HepG2 (cell line): ENCODE data around the gene C16orf89. TPM values are rescaled to one million over a fixed set of nuclear protein-coding genes. Genes with fewer than 3 reads are reported as not detected.

Experiments
- ARNT ChIP-seq: fragments of 450-650 bp; IDR thresholded peaks from 2 replicates; pipeline ENCODE4 v1.6.1; 2017
- ATF3 ChIP-seq: sonication (generic); formaldehyde crosslinking; IDR thresholded peaks from 2 replicates; pipeline ENCODE4 v1.4.0; 2020; ENCODE audit warnings: missing genetic modification reagents
- CEBPB ChIP-seq: IDR thresholded peaks from 2 replicates; pipeline ENCODE4 v1.6.1; 2011; ENCODE audit warnings: low read depth, low read length, improper control_type of control experiment, borderline replicate concordance
- ERF ChIP-seq: IDR thresholded peaks from 2 replicates; pipeline ENCODE4 v1.6.1; 2018; ENCODE audit warnings: missing biosample characterization, missing genetic modification reagents
- GLMP ChIP-seq: sonication (generic); formaldehyde crosslinking; IDR thresholded peaks from 2 replicates; pipeline ENCODE4 v1.9.0; 2021; ENCODE audit warnings: missing genetic modification reagents, mild to moderate bottlenecking, borderline replicate concordance
- HMG20B ChIP-seq: conservative IDR thresholded peaks from 2 replicates; pipeline ENCODE4 v1.6.1; 2016; ENCODE audit warnings: missing genetic modification reagents, missing compliant biosample characterization
- HMGA1 ChIP-seq: sonication (generic); formaldehyde crosslinking; conservative IDR thresholded peaks from 2 replicates; pipeline ENCODE4 v1.4.0; 2020; ENCODE audit warnings: missing genetic modification reagents
- HNRNPL ChIP-seq: fragments of 200-400 bp; formaldehyde crosslinking; IDR thresholded peaks from 2 replicates; pipeline ENCODE4 v1.6.1; 2017; ENCODE audit warnings: mild to moderate bottlenecking, low read depth, low read length
- KMT2A ChIP-seq: sonication (generic); formaldehyde crosslinking; IDR thresholded peaks from 2 replicates; pipeline ENCODE4 v1.4.0; 2020; ENCODE audit warnings: missing genetic modification reagents
- PRPF4 ChIP-seq: fragments of 200-400 bp; formaldehyde crosslinking; IDR thresholded peaks from 2 replicates; pipeline ENCODE4 v1.6.1; 2016; ENCODE audit warnings: low read length, low read depth; ENCODE audit not compliant: poor library complexity, severe bottlenecking
- ZBTB46 ChIP-seq: sonication (generic); formaldehyde crosslinking; IDR thresholded peaks from 2 replicates; pipeline ENCODE4 v1.4.0; 2020; ENCODE audit warnings: mild to moderate bottlenecking, missing genetic modification reagents, borderline replicate concordance
- ZC3H13 ChIP-seq: sonication (generic); formaldehyde crosslinking; IDR thresholded peaks from 2 replicates; pipeline ENCODE4 v1.8.1; 2023; ENCODE audit warnings: mild to moderate bottlenecking, missing genetic modification reagents, moderate library complexity
- ZC3H4 ChIP-seq: sonication (generic); formaldehyde crosslinking; IDR thresholded peaks from 2 replicates; pipeline ENCODE4 v1.4.0; 2020; ENCODE audit warnings: missing genetic modification reagents, borderline replicate concordance
- ZFP62 ChIP-seq: sonication (generic); formaldehyde crosslinking; IDR thresholded peaks from 2 replicates; pipeline ENCODE4 v1.4.0; 2020; ENCODE audit warnings: missing genetic modification reagents
- ZNF687 ChIP-seq: sonication (generic); formaldehyde crosslinking; IDR thresholded peaks from 2 replicates; pipeline ENCODE4 v1.5.1; 2020; ENCODE audit warnings: mild to moderate bottlenecking, missing genetic modification reagents, moderate library complexity
- ZXDC ChIP-seq: sonication (generic); formaldehyde crosslinking; IDR thresholded peaks from 2 replicates; pipeline ENCODE4 v1.5.0; 2020; ENCODE audit warnings: mild to moderate bottlenecking, missing genetic modification reagents
- polyA plus RNA-seq, 8 experiments: library from polyadenylated mRNA; depleted of rRNA in 3 of 8; stranded (reverse) in 7 of 8; unstranded in 1 of 8; fragments of >200 nt; fragmentation: Illumina TruSeq in 4 of 8; extraction: Trizol in 4 of 8; gene quantifications; 2 replicates each; pipeline versions ENCODE4 v1.2.1 to v1.2.3, GENCODE V29; 2011 to 2016; ENCODE audit warnings: low read depth in 4 of 8, missing spikeins in 1 of 8, mixed read lengths in 1 of 8; ENCODE audit not compliant: insufficient read depth in 1 of 8
- total RNA-seq, 5 experiments: library from RNA; depleted of rRNA; stranded (reverse); fragments of >200 nt; fragmentation: Illumina TruSeq; extraction: Trizol; gene quantifications; 2 replicates each; pipeline ENCODE4 v1.2.3, GENCODE V29; 2016; ENCODE audit warnings: low read depth in 1 of 5

Gene C16orf89
- total and polyA plus RNA-seq, 2 of the 13 experiments (the other 11 are each of a cell fraction or from before 2014, with no cell fraction given), result 1.9 to 3.4 TPM

- TF ChIP-seq ZNF687 (CRISPR knock-in tag) (no peak), GLMP (CRISPR knock-in tag) (no peak; the same call in 1 of the 2 replicates), ZC3H13 (0 out of 2 replicates have a peak, but pooled peaks have one; percentile 46), ZFP62 (CRISPR knock-in tag) (0 out of 2 replicates have a peak, but pooled peaks have one; percentile 1), CEBPB (no peak), ZC3H4 (CRISPR knock-in tag) (0 out of 2 replicates have a peak, but pooled peaks have one; percentile 51), HMGA1 (CRISPR knock-in tag) (no peak), PRPF4 (no peak), ERF (no peak), HNRNPL (no peak), ZBTB46 (CRISPR knock-in tag) (0 out of 2 replicates have a peak, but pooled peaks have one; percentile 80), ZXDC (CRISPR knock-in tag) (peak; percentile 19; the same call in 1 of the 2 replicates), HMG20B (CRISPR knock-in tag) (0 out of 2 replicates have a peak, but pooled peaks have one; percentile 1), ATF3 (CRISPR knock-in tag) (0 out of 2 replicates have a peak, but pooled peaks have one; percentile 29), KMT2A (CRISPR knock-in tag) (no peak), ARNT (no peak)
Measured at GRCh38 chr16:5072334-5073278, 6.8 kb upstream of the C16orf89 start (continued).
